Caki2 (cell line): ENCODE measurements around the gene TEX12. TPM values are rescaled to one million over a fixed set of nuclear protein-coding genes. Genes with fewer than 3 reads are reported as not detected.
A peak's percentile ranks its signal among the peaks of the same experiment; 100 is the strongest.
"Not testable (repeated sequence)": the region's sequence is repeated elsewhere in the genome, so short reads cannot be mapped to it uniquely, and the experiment has no call there.

Experiments
- DNase-seq: peaks from one replicate; pipeline ENCODE4 v3.0.0-alpha.2; 2015; ENCODE audit warnings: low read depth
- in situ Hi-C: cut with HindIII; loops from 2 replicates; pipeline ENCODE4 v1.10.0; 2016; ENCODE audit warnings: low sequenced_read_pairs, low pct_unique_long_range_greater_than_20kb, mixed read lengths
- total RNA-seq: library from RNA; depleted of rRNA; stranded (reverse); fragments of >200 nt; shearing (Covaris generic); gene quantifications from 2 replicates; pipeline ENCODE4 v1.2.3, GENCODE V29; 2014; ENCODE audit warnings: low replicate concordance

TEX12 gene
- total RNA-seq, 1 experiment from 2014 or later: not detected

DNA sequence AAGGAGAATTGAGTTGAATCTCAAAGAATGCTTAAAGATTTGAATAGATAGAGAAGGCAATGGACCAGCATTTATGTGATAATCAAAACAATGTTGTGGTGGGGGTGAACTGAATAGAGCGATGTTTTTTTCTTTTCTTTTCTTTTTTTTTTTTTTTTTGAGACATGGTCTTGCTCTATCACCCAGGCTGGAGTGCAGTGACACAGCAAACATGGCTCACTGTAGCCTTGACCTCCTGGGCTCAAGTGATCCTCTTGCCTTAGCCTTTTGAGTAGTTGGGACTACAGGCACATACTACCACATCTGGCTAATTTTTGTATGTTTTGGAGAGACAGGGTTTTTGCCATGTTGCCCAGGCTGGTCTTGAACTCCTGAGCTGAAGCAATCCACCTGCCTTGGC lies 5.0 kb upstream of the TEX12 start:
- in situ Hi-C loops: not testable (repeated sequence)
- DNase-seq: peak; percentile 35

DNA sequence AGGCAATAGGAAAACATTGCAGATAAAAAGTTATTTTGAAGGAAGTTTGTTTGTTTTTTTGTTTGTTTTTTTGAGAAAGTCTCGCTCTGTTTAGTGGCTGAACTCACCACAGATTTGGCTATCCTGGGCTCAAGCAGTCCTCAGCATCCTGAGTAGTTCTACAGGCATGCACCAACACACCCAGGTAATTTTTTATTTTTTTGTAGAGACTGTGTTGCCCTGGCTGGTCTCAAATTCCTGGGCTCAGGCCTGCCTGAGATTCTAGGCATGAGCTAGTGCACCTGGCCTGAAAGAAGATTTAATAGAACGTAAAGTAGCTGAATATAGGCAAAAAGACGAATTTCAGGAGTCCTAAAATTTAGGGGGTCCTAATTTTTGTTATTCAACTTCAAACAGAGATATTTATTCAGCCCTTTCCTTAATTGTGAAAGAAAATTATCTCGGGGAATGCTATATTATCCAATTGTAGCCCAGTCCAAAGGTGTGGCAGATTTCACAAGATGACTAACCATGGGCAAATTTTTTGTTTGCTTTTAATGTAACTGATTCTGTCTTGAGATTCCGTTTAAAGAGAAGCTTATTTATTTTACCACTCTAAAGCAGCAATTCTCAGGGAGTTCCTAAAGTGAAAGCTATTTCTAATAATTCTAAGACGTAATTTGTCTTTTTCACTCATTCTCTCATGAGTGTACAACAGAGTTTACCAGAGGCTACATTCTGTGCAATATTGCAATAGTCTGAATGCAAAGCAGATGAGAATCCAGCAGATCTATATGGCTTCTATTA lies 4.2 kb upstream of the TEX12 start:
- in situ Hi-C loops: no loop called here
- DNase-seq: peak; percentile 45

DNA sequence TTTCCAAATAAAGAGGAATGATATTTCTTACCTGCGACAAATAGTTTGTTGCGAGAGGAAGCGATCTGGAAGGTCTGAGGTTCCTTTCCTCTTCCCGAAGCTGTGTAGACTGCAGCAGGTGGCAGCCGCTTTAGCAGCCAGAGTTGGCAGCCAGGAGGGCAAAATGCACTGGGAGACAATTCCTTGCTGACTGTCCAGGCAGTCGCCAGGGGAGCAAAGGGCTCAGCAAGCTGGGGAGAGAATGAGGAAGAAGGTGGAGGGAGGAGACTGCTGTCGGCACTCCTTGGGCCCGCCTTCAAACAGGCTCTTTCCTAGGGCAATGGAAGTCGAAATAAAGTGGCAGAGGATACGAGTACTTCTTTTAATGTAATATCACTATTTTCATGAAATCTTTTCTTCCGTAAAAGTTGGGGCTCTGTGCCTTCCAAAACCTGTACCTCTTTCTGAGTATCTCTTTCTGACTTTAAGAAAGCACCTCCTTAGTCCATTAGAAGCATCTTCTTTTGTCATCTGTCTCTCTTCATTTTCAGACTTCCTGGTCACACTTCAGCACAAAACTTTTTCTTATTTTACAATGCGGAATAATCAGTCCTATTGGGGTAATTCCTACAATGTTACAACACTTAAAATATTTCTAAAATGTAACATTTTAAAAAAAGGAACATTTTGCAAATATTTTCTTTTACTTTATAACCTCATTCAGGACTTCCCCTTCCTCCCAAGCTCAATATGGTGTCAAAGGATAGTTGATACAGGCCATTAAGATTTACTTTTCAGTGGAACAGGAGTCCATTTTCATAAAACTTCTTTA lies 3.1 kb upstream of the TEX12 start, which contains the start of gene IL18:
TSS of gene IL18 (minus strand) at position 220 of the 811 bp plus-strand sequence. CDS start 9,041 bp downstream, outside the sequence.
- DNase-seq: peak; percentile 85
- in situ Hi-C loops: no loop called here

DNA sequence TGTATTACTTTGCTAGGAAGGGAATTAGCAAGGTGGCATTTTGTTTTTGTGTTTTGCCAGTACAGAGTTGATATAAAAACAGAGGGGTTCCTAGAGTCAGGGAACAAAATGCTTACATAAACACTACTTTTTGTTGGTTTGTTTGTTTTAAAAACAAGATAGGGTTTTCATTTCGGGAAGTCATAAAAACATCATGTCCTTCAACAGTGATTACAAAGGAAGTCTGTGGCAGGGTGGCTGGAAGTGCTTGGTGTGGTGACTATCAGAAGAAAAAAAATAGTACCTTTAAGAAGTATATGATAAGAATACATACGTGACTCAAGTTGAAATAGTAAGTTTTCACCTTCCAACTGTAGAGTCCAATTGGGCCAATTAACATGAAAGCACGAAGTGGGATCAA lies 2.1 kb upstream of the TEX12 start:
- in situ Hi-C loops: no loop called here
- no peak for DNase-seq

DNA sequence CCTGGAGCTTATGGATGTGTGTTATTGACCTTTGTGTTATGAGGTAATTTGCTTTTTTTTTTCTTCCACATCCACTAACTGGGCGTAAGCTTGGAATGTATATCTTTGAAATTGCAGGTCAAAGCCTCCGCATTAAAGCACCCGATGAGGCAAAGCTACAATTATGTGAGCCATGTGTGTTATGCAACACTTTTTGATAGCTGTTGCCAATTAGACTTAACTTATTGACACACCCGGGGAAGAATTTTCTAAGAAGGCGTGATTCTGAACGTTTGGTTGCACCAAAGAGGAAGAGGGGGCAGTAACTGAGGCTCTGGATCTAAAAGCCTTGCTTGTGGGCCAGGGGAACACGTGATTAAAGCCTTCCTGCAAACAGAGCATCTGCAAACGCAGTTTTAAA lies 610 bp upstream of the TEX12 start:
- no peak for DNase-seq
- in situ Hi-C loops: no loop called here

DNA sequence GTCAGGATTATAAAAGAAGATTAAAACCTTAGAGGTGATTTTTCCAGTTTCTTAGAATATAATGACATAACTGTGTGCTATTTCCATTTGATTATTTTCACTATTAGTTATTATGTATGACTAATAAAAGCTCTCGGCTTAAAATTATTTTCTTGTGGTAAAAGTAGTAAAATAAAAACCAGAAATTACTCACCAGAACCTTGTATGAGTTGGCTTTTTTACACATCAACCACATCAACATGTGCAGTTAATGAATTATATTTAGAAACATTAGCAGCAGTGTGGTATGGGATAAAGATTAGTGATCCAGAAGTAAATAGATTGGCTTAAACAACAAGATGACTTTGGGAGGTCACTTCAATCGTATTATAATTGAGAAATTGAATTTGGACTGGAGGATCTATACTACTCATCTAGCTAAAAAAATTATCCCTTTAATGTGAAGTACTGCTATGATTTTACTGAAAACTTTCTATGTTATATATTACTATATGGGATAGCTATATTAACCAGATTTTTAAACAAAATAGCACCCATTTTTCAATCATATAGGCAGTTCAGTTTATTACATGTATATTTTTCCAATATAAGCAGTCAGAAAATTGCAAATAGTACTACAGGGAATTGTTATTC lies 5.3 kb downstream of the TEX12 start:
- in situ Hi-C loops: no loop called here
- peak; percentile 26 for DNase-seq

DNA sequence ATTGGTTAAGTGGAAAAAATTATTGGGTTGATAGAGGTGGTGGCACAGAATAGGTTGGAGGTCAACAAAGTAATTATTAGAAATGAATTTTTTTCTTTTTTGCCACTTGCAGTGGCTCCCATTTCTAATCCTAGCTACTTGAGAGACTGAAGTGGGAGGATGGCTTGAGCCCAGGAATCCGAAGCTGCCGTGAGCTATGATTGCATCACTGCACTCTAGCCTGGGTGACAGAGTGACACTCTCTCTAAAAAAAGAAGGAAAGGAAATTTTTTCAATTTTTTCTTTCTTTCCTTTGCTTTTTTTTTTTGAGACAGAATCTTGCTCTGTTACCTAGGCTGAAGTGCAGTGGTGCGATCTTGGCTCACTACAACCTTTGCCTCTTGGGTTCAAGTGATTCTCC lies 6.0 kb downstream of the TEX12 start:
- peak; percentile 15 for DNase-seq
- in situ Hi-C loops: no loop called here

DNA sequence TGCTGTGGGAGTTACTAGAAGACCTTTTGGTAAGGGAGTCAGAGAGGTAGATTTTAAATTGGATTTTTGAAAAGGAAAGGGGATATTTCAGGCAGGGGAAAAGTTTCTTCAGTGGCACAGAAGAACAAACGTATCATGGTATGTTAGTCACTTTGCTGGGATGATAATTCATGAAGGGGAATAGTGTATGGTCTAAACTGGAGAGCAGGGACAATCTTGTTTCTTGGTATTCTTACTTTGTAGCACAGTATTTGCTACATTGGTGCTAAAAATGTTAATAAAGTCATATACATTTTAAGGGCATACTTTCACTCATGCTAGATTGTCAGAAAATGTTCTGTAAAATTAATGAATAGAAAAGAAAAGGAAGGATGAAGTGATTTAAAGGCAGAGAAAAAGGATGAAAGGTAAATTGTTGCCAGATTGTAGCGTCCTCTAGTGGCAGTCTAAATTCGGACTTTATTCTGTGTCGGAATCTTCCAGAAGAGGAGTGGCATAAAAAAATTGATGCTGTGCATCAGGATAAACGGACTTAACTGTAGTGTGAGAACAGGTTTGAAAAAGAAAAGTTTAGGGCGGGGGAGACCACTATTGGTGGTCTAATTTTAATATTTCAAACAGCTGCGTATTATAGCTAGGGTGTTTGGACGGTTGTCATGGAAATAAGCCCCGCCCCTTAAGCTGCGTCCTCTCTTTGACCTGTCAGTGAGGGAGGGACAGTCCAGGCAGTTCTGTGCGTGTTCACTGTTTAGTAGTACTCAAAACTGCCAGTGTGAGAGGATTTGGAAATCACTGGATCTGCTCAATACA lies 7.8 kb downstream of the TEX12 start, which contains the start of gene BCO2:
TSS of gene BCO2 (plus strand) at position 724 of the 810 bp plus-strand sequence. CDS start 90 bp downstream, outside the sequence.
- in situ Hi-C loops: no loop called here
- DNase-seq: peak; percentile 87

DNA sequence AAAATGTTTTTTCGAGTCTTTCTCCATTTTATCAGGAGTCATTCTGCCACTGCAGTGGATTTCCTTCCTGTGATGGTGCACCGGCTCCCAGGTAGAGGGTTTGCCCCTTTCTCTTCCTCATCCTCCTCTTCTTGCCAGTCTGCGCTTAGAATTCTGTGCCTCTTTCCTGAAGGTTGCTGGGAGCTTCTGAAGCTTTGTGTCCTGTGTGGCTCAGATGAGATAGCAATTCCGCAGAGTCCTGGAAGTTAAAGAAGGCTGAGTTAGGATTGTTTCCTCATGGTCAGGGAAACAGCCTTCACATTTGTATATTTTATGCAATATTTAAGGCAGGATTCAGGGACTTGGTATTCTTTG lies 8.4 kb downstream of the TEX12 start:
- no peak for DNase-seq
- in situ Hi-C loops: no loop called here

DNA sequence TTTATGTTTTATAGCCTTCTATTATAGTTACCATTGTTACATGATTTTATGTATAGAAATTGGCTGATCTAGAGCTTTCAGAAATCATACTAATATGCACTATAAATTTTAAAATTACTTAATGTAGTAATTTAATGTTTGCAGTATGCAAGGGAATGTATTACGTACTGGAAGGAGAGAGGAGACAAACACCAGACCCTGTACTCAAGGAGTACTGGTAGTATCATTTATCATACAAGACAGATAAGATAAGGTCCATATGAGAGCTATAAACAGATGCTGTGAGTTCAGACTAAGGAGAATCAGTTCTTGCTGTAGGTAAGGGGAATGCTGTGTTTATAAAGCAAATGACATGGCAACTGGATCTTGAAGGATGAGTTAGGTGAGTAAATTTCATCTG lies 8.9 kb downstream of the TEX12 start:
- in situ Hi-C loops: no loop called here
- DNase-seq: no peak

DNA sequence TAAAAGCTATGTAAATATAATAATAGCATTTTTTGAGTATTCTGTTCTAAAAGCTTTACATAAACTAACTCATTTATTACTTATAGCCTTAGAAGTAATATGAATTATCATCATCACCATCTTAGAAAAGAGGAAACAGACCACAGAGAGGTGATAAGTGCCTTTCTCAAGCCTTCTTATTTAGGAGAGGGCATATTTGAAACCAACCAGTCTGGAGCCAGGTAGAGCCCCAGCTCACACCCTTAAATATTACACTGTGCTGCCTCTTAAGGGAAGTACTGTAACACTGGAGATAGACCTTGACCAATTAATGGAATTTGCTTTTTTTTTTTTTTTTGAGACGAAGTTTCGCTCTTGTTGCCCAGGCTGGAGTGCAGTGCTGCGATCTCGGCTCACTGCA lies 10.4 kb downstream of the TEX12 start:
- DNase-seq: no peak
- in situ Hi-C loops: no loop called here

DNA sequence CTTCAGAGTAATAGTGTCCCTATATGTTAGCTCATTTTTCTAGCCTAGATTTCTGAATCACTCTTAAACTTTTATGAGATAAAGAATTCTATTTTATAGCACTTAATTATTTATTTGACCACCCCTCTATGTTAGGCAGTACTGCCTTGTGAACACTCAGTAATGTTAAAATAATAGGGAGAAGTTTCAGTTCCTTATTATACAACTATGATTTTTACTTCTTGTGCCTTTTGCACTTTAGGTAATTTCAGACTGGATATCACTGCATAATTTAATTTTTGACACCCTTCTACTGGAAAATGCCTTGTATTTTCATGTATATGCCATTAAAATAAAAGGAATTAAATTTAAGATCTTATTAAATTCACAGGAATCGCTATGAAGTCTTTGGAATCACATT lies 11.3 kb downstream of the TEX12 start:
- in situ Hi-C loops: no loop called here
- no peak for DNase-seq

DNA sequence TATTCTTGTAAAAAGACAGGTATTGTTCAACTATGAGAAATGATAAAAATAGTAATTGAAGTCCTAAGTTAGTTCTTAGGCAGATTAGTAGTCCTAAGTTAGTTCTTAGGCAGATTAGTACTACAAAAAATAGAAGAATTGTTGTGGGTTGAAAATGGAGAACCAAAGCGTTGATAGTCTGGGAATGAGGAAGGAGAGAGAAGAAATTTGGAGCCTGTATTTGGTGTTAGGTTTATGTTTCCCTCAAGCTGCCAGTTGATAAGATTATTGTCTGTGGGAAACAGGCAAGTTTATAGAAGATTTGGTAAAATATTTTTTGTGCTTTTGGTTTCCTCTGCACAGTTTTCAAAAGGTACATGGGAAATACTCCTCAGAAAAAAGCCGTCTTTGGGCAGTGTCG lies 11.8 kb downstream of the TEX12 start:
- in situ Hi-C loops: no loop called here

DNA sequence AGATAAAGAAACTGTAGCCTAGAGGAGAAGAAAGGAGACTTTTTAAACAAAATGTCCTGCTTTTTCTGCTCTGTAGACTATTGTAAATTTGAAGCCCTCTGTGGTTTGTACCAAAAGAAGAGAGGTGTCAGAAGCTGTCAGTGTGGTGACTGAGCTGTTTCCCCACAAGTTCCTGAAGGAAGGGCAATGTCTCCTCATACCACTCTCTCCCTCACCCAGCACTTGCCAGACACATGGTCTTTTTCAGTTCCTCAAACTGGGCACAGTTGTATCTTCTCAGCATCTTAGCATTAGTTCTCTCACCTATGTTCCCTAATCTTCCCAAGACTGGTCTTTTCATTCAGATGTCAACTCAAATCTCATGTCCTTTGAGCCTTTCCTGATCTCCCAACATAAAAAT lies 12.4 kb downstream of the TEX12 start:
- DNase-seq: no peak
- in situ Hi-C loops: no loop called here

More for the DNA sequence above, 11.8 kb downstream of the TEX12 start:
- DNase-seq: no peak

DNA sequence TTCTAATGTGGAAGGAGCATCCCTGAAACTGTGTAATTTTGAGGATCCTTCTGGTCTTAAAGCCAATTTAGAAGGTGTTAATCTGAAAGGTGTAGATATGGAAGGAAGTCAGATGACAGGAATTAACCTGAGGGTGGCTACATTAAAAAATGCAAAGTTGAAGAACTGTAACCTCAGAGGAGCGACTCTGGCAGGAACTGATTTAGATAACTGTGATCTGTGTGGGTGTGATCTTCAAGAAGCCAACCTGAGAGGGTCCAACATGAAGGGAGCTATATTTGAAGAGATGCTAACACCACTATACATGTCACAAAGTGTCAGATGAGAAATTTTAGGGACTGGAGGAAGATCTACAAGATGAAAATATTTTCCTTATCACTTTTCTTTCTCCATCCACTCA lies 15.7 kb downstream of the TEX12 start:
- no peak for DNase-seq
- in situ Hi-C loops: no loop called here

DNA sequence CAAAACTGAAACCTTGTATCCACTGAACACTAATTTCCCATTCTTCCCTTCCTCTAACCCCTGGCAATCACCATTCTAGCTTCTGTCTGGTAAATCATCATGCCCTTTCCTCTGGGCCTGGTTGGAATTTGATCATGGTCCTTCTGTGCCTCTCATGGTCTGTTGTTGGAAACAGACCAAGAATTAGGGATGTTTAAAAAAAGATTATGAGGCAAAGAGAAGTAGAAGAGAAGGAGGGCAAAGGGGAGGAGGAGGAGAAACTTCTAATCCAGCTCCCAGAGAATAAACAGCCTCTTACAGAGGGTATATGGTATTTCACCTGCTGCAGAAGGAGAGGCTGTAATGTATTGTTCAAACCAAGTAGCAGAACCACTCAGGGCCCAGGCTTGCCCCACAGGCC lies 18.7 kb downstream of the TEX12 start:
- in situ Hi-C loops: no loop called here
- DNase-seq: no peak

DNA sequence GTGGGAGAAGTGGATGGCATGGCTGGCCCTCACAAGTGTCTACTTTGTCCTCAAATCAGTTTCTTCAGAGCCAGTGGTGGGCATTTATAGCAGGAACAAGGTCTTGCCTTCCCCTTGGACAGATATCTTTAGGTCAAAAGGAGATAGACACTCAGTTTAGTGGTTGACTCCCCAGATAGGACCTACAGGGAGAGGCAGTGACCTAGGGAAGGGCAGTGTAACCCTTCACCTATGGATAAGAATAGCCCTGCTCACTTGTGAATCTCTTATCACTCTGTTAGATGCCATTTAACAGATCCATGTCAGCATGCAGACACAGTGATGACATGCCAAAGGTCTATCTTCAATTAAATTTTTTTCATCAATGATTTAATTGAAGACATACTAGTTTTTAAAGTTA lies 19.1 kb downstream of the TEX12 start:
- DNase-seq: no peak
- in situ Hi-C loops: no loop called here

DNA sequence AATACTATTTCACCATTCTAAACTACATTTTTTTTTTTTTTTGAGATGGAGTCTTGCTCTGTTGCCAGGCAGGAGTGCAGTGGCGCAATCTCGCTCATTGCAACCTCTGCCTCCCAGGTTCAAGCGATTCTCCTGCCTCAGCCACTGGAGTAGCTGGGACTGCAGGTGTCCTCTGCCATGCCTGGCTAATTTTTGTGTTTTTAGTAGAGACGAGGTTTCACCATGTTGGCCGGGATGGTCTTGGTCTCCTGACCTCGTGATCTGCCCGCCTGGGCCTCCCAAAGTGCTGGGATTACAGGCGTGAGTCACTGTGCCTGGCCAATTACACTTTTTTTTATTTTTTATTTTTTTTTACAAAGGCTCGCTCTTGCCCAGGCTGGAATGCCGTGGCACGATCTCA lies 27.9 kb downstream of the TEX12 start:
- in situ Hi-C loops: not testable (repeated sequence)
- DNase-seq: peak; percentile 81
